HCT116 (cell line): ENCODE results near the gene OSBPL1A. TPM values are rescaled to one million over a fixed set of nuclear protein-coding genes. Genes with fewer than 3 reads are reported as not detected.

ENCODE experiments used
- ATAC-seq: fragments of 200-7000 bp; cut with Tn5 transposase; 2 replicates; pipeline ENCODE4 v1.9.1; 2020; ENCODE audit warnings: mild to moderate bottlenecking, moderate library complexity
- BruUV-seq: library from RNA; stranded (reverse); fragments of 400-500 nt; replicated peaks from 2 replicates; lab custom pipeline; 2021; lab: Mats Ljungman, UMichigan
- CTCF ChIA-PET: fragments of 300-600 bp; sonication (Branson Sonifier 250); formaldehyde crosslinking; loops from one replicate; lab custom pipeline; 2021; ENCODE audit warnings: antibody characterized with exemption; lab: Charles Lee
- POLR2A ChIA-PET: fragments of 300-600, 350-600 bp; sonication (Branson Sonifier 250); formaldehyde crosslinking; loops from one replicate; lab custom pipeline; 2021; ENCODE audit warnings: antibody characterized with exemption; lab: Charles Lee
- RAD21 ChIA-PET, 2 experiments: fragments of 300-600 bp; sonication (Branson Sonifier 250); formaldehyde crosslinking; loops; one replicate each; lab custom pipeline; 2023; ENCODE audit warnings: low total read pairs in 2 of 2; ENCODE audit not compliant: uncharacterized antibody in 2 of 2, unreplicated experiment in 2 of 2, low non-redundant PET in 1 of 2; lab: Charles Lee
- DNase-seq: peaks from one replicate; pipeline ENCODE4 v3.0.0-alpha.2; 2010; ENCODE audit warnings: low read depth, low spot score
- H2AFZ ChIP-seq: fragments of 200-600 bp; shearing (Covaris generic), sonication (generic); 2 replicates; pipeline ENCODE4 v1.6.1; 2017; ENCODE audit warnings: low read depth, mixed run types, mixed read lengths, antibody characterized with exemption, low read length; ENCODE audit not compliant: poor library complexity, severe bottlenecking
- H3K27ac ChIP-seq: 2 replicates; pipeline ENCODE4 v1.5.1; 2012; ENCODE audit warnings: low read depth, low read length
- H3K27me3 ChIP-seq: fragments of 200-600 bp; sonication (generic); 2 replicates; pipeline ENCODE4 v1.6.1; 2016; ENCODE audit warnings: mixed run types, low read length, mixed read lengths; ENCODE audit not compliant: insufficient read depth
- H3K36me3 ChIP-seq, 2 experiments: fragments of 200-500 bp in 1 of 2; fragments of 200-600 bp in 1 of 2; sonication (Bioruptor generic) in 1 of 2; sonication (generic) in 1 of 2; 2 replicates each; pipeline versions ENCODE4 v1.5.1 to v1.6.1; 2014 to 2016; ENCODE audit warnings: low read length in 2 of 2, inconsistent platforms in 1 of 2, mixed read lengths in 1 of 2, mixed run types in 1 of 2; ENCODE audit not compliant: insufficient read depth in 2 of 2, control insufficient read depth in 1 of 2
- H3K4me1 ChIP-seq, 2 experiments: fragments of 200-600 bp in 1 of 2; sonication (generic) in 1 of 2; 2 replicates each; pipeline versions ENCODE4 v1.5.1 to v1.6.1; 2012 to 2017; ENCODE audit warnings: low read length in 2 of 2, inconsistent platforms in 1 of 2, mild to moderate bottlenecking in 1 of 2, mixed read lengths in 1 of 2, mixed run types in 1 of 2, moderate library complexity in 1 of 2; ENCODE audit not compliant: insufficient read depth in 2 of 2, control insufficient read depth in 1 of 2
- H3K4me2 ChIP-seq: fragments of 200-600 bp; sonication (generic); 2 replicates; pipeline ENCODE4 v1.6.1; 2017; ENCODE audit warnings: mixed run types, low read length, mixed read lengths
- H3K4me3 ChIP-seq, 2 experiments: fragments of 200-600 bp in 1 of 2; sonication (generic) in 1 of 2; replicated peaks in 1 of 2; 2 replicates each; pipeline ENCODE4 v1.5.1; 2011 to 2016; ENCODE audit warnings: low read length in 2 of 2, control low read depth in 1 of 2, low read depth in 1 of 2, mild to moderate bottlenecking in 1 of 2, mixed read lengths in 1 of 2, mixed run types in 1 of 2
- H3K79me2 ChIP-seq: fragments of 200-600 bp; sonication (generic); 2 replicates; pipeline ENCODE4 v1.6.1; 2017; ENCODE audit warnings: mild to moderate bottlenecking, mixed run types, low read length, moderate library complexity, mixed read lengths; ENCODE audit not compliant: insufficient read depth
- H3K9ac ChIP-seq: fragments of 200-600 bp; sonication (generic); 2 replicates; pipeline ENCODE4 v1.6.1; 2016; ENCODE audit warnings: low read length, mixed read lengths
- H3K9me2 ChIP-seq: fragments of 200-600 bp; sonication (generic), shearing (Covaris generic); 2 replicates; pipeline ENCODE4 v1.6.1; 2017; ENCODE audit warnings: mixed run types, mild to moderate bottlenecking, moderate library complexity; ENCODE audit not compliant: insufficient read depth
- H3K9me3 ChIP-seq, 2 experiments: fragments of 200-500 bp in 1 of 2; fragments of 200-600 bp in 1 of 2; sonication (Bioruptor generic) in 1 of 2; sonication (generic) in 1 of 2; 2 replicates each; pipeline ENCODE4 v1.6.1; 2014 to 2017; ENCODE audit warnings: low read length in 2 of 2, mixed read lengths in 2 of 2, inconsistent platforms in 1 of 2, low read depth in 1 of 2, mild to moderate bottlenecking in 1 of 2, mixed run types in 1 of 2, moderate library complexity in 1 of 2; ENCODE audit not compliant: control insufficient read depth in 1 of 2, insufficient read depth in 1 of 2
- H4K20me1 ChIP-seq: fragments of 200-600 bp; sonication (generic), shearing (Covaris generic); 2 replicates; pipeline ENCODE4 v1.6.1; 2017; ENCODE audit warnings: mixed run types, mild to moderate bottlenecking, moderate library complexity; ENCODE audit not compliant: insufficient read depth
- CEBPB ChIP-seq: IDR thresholded peaks from 2 replicates; pipeline ENCODE4 v1.6.1; 2012; ENCODE audit warnings: low read depth
- SIN3A ChIP-seq: IDR thresholded peaks from 2 replicates; pipeline ENCODE4 v1.6.1; 2012; ENCODE audit warnings: low read depth
- TCF7L2 ChIP-seq: IDR thresholded peaks from 2 replicates; pipeline ENCODE4 v1.7.0; 2011; ENCODE audit warnings: borderline replicate concordance, inconsistent platforms; ENCODE audit not compliant: insufficient read depth, insufficient read length; ENCODE audit errors: extremely low read depth
- ZFX ChIP-seq: fragments of 450-650 bp; IDR thresholded peaks from 2 replicates; pipeline ENCODE4 v1.6.1; 2017
- ZNF274 ChIP-seq: fragments of 200-500 bp; sonication (Bioruptor generic); IDR thresholded peaks from 2 replicates; pipeline ENCODE4 v1.6.1; 2014; ENCODE audit warnings: mild to moderate bottlenecking, low read depth, low read length, inconsistent platforms
- intact Hi-C: fragments of 100-400 bp; cut with micrococcal nuclease; formaldehyde crosslinking; loops from 2 replicates; pipeline ENCODE4 v1.10.0; 2022
- total RNA-seq: library from RNA; stranded (reverse); gene quantifications from one replicate; pipeline ENCODE4 v1.2.1, GENCODE V29; 2021; ENCODE audit not compliant: unreplicated experiment
- TF ChIP-seq, protein P1 (sequence below), 3 experiments: fragments of 200-600 bp in 1 of 3; sonication (generic) in 1 of 3; IDR thresholded peaks in 2 of 3; conservative IDR thresholded peaks in 1 of 3; 2 replicates each; pipeline ENCODE4 v1.5.1; 2012 to 2017; ENCODE audit warnings: low read depth in 2 of 3, low read length in 2 of 3, antibody characterized with exemption in 1 of 3, borderline replicate concordance in 1 of 3, control low read depth in 1 of 3, mild to moderate bottlenecking in 1 of 3, mixed read lengths in 1 of 3, mixed run types in 1 of 3, moderate library complexity in 1 of 3; ENCODE audit not compliant: insufficient read depth in 1 of 3

OSBPL1A gene
- total RNA-seq, 1 experiment from 2014 or later: 18.9 TPM

DNA sequence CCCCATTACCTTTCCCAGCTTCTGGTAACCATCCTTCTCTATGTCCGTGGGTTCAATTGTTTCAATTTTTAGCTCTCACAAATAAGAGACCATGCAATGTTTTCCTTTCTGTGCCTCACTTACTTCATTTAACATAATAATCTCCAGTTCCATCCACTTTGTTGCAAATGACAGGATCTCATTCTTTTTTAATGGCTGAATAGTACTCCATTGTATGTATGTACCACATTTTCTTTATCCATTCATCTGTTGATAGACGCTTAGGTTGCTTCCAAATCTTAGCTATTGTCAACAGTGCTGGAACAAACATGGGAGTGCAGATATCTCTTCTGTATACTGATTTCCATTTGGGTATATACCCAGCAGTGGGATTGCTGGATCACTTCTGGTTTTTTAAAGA, 256.9 kb downstream of the OSBPL1A start:
- H3K9me2 ChIP-seq: no peaks in the 10 kb centered on the region
- no peak overlapping the region for H3K27ac ChIP-seq
- H3K4me2 ChIP-seq: no peak overlapping the region
- no peaks in the 10 kb centered on the region for H3K36me3 ChIP-seq
- ChIA-PET CTCF (no interaction called here), POLR2A (no interaction called here)
- H3K9me3 ChIP-seq: no peaks in the 10 kb centered on the region
- H3K4me1 ChIP-seq: peaks cover 8% of the 10 kb centered on the region in 2 experiments; a peak in 3 of 4 replicates
- H3K4me3 ChIP-seq: no peak overlapping the region
- no peaks in the 10 kb centered on the region for H3K79me2 ChIP-seq
- intact Hi-C loops: no loop called here
- H2AFZ ChIP-seq: no peak overlapping the region
- ATAC-seq: no peak
- DNase-seq: no peak
- H4K20me1 ChIP-seq: no peaks in the 10 kb centered on the region
- no peak for TF ChIP-seq TCF7L2
- TF ChIP-seq, protein P1, sequence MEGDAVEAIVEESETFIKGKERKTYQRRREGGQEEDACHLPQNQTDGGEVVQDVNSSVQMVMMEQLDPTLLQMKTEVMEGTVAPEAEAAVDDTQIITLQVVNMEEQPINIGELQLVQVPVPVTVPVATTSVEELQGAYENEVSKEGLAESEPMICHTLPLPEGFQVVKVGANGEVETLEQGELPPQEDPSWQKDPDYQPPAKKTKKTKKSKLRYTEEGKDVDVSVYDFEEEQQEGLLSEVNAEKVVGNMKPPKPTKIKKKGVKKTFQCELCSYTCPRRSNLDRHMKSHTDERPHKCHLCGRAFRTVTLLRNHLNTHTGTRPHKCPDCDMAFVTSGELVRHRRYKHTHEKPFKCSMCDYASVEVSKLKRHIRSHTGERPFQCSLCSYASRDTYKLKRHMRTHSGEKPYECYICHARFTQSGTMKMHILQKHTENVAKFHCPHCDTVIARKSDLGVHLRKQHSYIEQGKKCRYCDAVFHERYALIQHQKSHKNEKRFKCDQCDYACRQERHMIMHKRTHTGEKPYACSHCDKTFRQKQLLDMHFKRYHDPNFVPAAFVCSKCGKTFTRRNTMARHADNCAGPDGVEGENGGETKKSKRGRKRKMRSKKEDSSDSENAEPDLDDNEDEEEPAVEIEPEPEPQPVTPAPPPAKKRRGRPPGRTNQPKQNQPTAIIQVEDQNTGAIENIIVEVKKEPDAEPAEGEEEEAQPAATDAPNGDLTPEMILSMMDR (IDR thresholded peaks at IDR 0.05 in 2 of 3, conservative IDR thresholded peaks at IDR 0.05 in 1 of 3; ENCODE audit: borderline replicate concordance in 1 of 3, insufficient read depth in 1 of 3, low read depth in 2 of 3, low read length in 2 of 3): no peak
- TF ChIP-seq ZNF274: no peak
- no peak for TF ChIP-seq SIN3A
- no peak for TF ChIP-seq CEBPB
- no peak for TF ChIP-seq ZFX
- TF ChIP-seq, all 23 proteins: peak for 0
- Histone ChIP-seq H3K27me3 (no peaks in the 10 kb centered on the region), H3K9ac (no peak overlapping the region)
- no TSS peak for BruUV-seq
- RAD21 ChIA-PET: no interaction called here
